Measurements from ENCODE around the gene HGFAC.

- TF ChIP-seq, protein P1, sequence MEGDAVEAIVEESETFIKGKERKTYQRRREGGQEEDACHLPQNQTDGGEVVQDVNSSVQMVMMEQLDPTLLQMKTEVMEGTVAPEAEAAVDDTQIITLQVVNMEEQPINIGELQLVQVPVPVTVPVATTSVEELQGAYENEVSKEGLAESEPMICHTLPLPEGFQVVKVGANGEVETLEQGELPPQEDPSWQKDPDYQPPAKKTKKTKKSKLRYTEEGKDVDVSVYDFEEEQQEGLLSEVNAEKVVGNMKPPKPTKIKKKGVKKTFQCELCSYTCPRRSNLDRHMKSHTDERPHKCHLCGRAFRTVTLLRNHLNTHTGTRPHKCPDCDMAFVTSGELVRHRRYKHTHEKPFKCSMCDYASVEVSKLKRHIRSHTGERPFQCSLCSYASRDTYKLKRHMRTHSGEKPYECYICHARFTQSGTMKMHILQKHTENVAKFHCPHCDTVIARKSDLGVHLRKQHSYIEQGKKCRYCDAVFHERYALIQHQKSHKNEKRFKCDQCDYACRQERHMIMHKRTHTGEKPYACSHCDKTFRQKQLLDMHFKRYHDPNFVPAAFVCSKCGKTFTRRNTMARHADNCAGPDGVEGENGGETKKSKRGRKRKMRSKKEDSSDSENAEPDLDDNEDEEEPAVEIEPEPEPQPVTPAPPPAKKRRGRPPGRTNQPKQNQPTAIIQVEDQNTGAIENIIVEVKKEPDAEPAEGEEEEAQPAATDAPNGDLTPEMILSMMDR (IDR thresholded peaks at IDR 0.05; ENCODE audit: poor library complexity, severe bottlenecking) = no peak
- TF ChIP-seq RAD21 (conservative IDR thresholded peaks at IDR 0.05) = no peak
- no peak for TF ChIP-seq POLR2AphosphoS5 (IDR thresholded peaks at IDR 0.05)
- no peak for TF ChIP-seq EZH2 (IDR thresholded peaks at IDR 0.05; ENCODE audit: borderline replicate concordance, insufficient read depth, low read length, poor library complexity, severe bottlenecking)
- no peak for TF ChIP-seq TAF1 (IDR thresholded peaks at IDR 0.05; ENCODE audit: low read depth)
- no peak for TF ChIP-seq MXI1 (conservative IDR thresholded peaks at IDR 0.05; ENCODE audit: poor library complexity, severe bottlenecking)
- no peak for TF ChIP-seq EP300 (conservative IDR thresholded peaks at IDR 0.05; ENCODE audit: poor library complexity, severe bottlenecking)
These were observed 14.7 kb upstream of the HGFAC start for GRCh38 chr4:3427134-3427476.

All from neural cell (in vitro differentiated cells).